Globus pallidus (tissue), 1 donor: ENCODE data around the gene ADIPOR2.

Experiments used
- DNase-seq: peaks from one replicate; pipeline ENCODE4 v3.0.0-alpha.2; 2015; ENCODE audit warnings: low spot score

Gene ADIPOR2

GRCh38 chr12:1830981-1831963, 140.4 kb downstream of the ADIPOR2 start:
- no peak for DNase-seq

GRCh38 chr12:1832801-1833595, 142.1 kb downstream of the ADIPOR2 start:
- DNase-seq, result no peak

GRCh38 chr12:1833596-1834028, 142.7 kb downstream of the ADIPOR2 start:
- no peak for DNase-seq

GRCh38 chr12:1834186-1834925, 143.5 kb downstream of the ADIPOR2 start:
- DNase-seq, result no peak

- DNase-seq, result no peak
Observed at GRCh38 chr12:1835211-1836131, 144.6 kb downstream of the ADIPOR2 start.

GRCh38 chr12:1836241-1836803, 145.5 kb downstream of the ADIPOR2 start:
- DNase-seq, result no peak

GRCh38 chr12:1836854-1837421, 146.1 kb downstream of the ADIPOR2 start:
- DNase-seq, result peak; percentile 82

GRCh38 chr12:1837541-1838204, 146.8 kb downstream of the ADIPOR2 start:
- no peak for DNase-seq
